Tibial nerve (tissue), 4 donors: ENCODE results near the gene GSTA2.

Experiments
- CTCF ChIP-seq, 5 experiments: fragments of 200-600 bp in 3 of 5; fragments of 450-650 bp in 2 of 5; sonication (generic) in 3 of 5; IDR thresholded peaks; one replicate each; pipeline ENCODE4 v1.5.1; 2016 to 2019; ENCODE audit warnings: antibody characterized with exemption in 5 of 5, mild to moderate bottlenecking in 3 of 5, moderate library complexity in 2 of 5
- EP300 ChIP-seq, 2 donors: sonication (generic); formaldehyde crosslinking; IDR thresholded peaks; one replicate each; pipeline ENCODE4 v1.6.1; 2017; ENCODE audit warnings: antibody characterized with exemption in 2 of 2, mild to moderate bottlenecking in 1 of 2
- POLR2A ChIP-seq, 2 donors: fragments of 450-650 bp; IDR thresholded peaks; one replicate each; pipeline ENCODE4 v1.6.1; 2017; ENCODE audit warnings: antibody characterized with exemption in 2 of 2, mild to moderate bottlenecking in 2 of 2, moderate library complexity in 2 of 2

GRCh38 chr6:52752310-52752709 lies 11.0 kb downstream of the GSTA2 start:
- no peak for TF ChIP-seq CTCF (IDR thresholded peaks at IDR 0.05)
- TF ChIP-seq POLR2A (IDR thresholded peaks at IDR 0.05) = no peak
- no peak for TF ChIP-seq EP300 (IDR thresholded peaks at IDR 0.05)
